A673 (cell line): ENCODE data around the gene CHCHD6. TPM values are rescaled to one million over a fixed set of nuclear protein-coding genes. Genes with fewer than 3 reads are reported as not detected.

Source experiments
- BruUV-seq: library from RNA; stranded (reverse); fragments of 400-500 nt; replicated peaks from 2 replicates; lab custom pipeline; 2021; lab: Mats Ljungman, UMichigan
- CTCF ChIA-PET: fragments of 300-600 bp; sonication (Branson Sonifier 250); formaldehyde crosslinking; loops from one replicate; lab custom pipeline; 2022; ENCODE audit warnings: antibody characterized with exemption; lab: Charles Lee
- POLR2A ChIA-PET: fragments of 300-600 bp; sonication (Branson Sonifier 250); formaldehyde crosslinking; loops from one replicate; lab custom pipeline; 2022; ENCODE audit warnings: antibody characterized with exemption; ENCODE audit not compliant: low non-redundant PET; lab: Charles Lee
- DNase-seq: peaks from one replicate; pipeline ENCODE4 v3.0.0-alpha.2; 2015; ENCODE audit warnings: low spot score
- H3K27ac ChIP-seq: fragments of 200-600 bp; sonication (generic); 2 replicates; pipeline ENCODE4 v1.5.1; 2016; ENCODE audit warnings: mixed run types, low read depth, mild to moderate bottlenecking, mixed read lengths, antibody characterized with exemption, low read length; ENCODE audit not compliant: poor library complexity, severe bottlenecking
- H3K27me3 ChIP-seq: fragments of 200-600 bp; sonication (generic); replicated peaks from 2 replicates; pipeline ENCODE4 v1.6.1; 2017; ENCODE audit warnings: mixed run types, low read depth, mild to moderate bottlenecking, mixed read lengths, antibody characterized with exemption, low read length; ENCODE audit not compliant: insufficient read depth, poor library complexity
- H3K36me3 ChIP-seq: fragments of 200-600 bp; sonication (generic); 2 replicates; pipeline ENCODE4 v1.6.1; 2016; ENCODE audit warnings: mixed run types, mild to moderate bottlenecking, mixed read lengths, antibody characterized with exemption, low read length; ENCODE audit not compliant: insufficient read depth, poor library complexity, severe bottlenecking
- H3K4me1 ChIP-seq: fragments of 200-600 bp; sonication (generic); 2 replicates; pipeline ENCODE4 v1.6.1; 2017; ENCODE audit warnings: mixed run types, mild to moderate bottlenecking, mixed read lengths, antibody characterized with exemption, low read length; ENCODE audit not compliant: insufficient read depth, poor library complexity, severe bottlenecking
- H3K4me3 ChIP-seq: fragments of 200-600 bp; sonication (generic); 2 replicates; pipeline ENCODE4 v1.5.1; 2016; ENCODE audit warnings: low read depth, mixed run types, mild to moderate bottlenecking, mixed read lengths, low read length; ENCODE audit not compliant: poor library complexity, severe bottlenecking
- H3K9me3 ChIP-seq: fragments of 200-600 bp; sonication (generic); 2 replicates; pipeline ENCODE4 v1.6.1; 2016; ENCODE audit warnings: mixed run types, low read depth, mild to moderate bottlenecking, mixed read lengths, antibody characterized with exemption, low read length; ENCODE audit not compliant: poor library complexity, severe bottlenecking
- EZH2 ChIP-seq: fragments of 200-600 bp; sonication (generic); IDR thresholded peaks from 2 replicates; pipeline ENCODE4 v1.6.1; 2017; ENCODE audit warnings: borderline replicate concordance, low read depth, mild to moderate bottlenecking, mixed read lengths, antibody characterized with exemption, low read length; ENCODE audit not compliant: poor library complexity, severe bottlenecking
- intact Hi-C: fragments of 100-400 bp; cut with micrococcal nuclease; formaldehyde crosslinking; loops from one replicate; pipeline ENCODE4 v1.10.0; 2022; ENCODE audit not compliant: unreplicated experiment
- total RNA-seq: library from RNA; stranded (reverse); gene quantifications from 2 replicates; pipeline ENCODE4 v1.2.3, GENCODE V29; 2021
- TF ChIP-seq, protein P1 (sequence below): fragments of 300-800, 200-600 bp; sonication (generic); conservative IDR thresholded peaks from 2 replicates; pipeline ENCODE4 v1.5.1; 2017; ENCODE audit warnings: low read depth, mild to moderate bottlenecking, antibody characterized with exemption, low read length, moderate library complexity, mixed read lengths

Gene CHCHD6
- total RNA-seq, 1 experiment from 2014 or later: 23.3 TPM

GRCh38 chr3:126970921-126971320 is 266.9 kb downstream of the CHCHD6 start:
- no peak for DNase-seq
- BruUV-seq: no TSS peak
- H3K4me1 ChIP-seq: no peaks in the 10 kb centered on the region
- no peaks in the 10 kb centered on the region for H3K36me3 ChIP-seq
- no peaks in the 10 kb centered on the region for H3K27me3 ChIP-seq
- no peak overlapping the region for H3K4me3 ChIP-seq
- peaks cover 19% of the 10 kb centered on the region for H3K9me3 ChIP-seq
- TF ChIP-seq, protein P1, sequence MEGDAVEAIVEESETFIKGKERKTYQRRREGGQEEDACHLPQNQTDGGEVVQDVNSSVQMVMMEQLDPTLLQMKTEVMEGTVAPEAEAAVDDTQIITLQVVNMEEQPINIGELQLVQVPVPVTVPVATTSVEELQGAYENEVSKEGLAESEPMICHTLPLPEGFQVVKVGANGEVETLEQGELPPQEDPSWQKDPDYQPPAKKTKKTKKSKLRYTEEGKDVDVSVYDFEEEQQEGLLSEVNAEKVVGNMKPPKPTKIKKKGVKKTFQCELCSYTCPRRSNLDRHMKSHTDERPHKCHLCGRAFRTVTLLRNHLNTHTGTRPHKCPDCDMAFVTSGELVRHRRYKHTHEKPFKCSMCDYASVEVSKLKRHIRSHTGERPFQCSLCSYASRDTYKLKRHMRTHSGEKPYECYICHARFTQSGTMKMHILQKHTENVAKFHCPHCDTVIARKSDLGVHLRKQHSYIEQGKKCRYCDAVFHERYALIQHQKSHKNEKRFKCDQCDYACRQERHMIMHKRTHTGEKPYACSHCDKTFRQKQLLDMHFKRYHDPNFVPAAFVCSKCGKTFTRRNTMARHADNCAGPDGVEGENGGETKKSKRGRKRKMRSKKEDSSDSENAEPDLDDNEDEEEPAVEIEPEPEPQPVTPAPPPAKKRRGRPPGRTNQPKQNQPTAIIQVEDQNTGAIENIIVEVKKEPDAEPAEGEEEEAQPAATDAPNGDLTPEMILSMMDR: no peak
- TF ChIP-seq EZH2: no peak
- intact Hi-C loops: no loop called here
- no peak overlapping the region for H3K27ac ChIP-seq
- ChIA-PET CTCF (no interaction called here), POLR2A (no interaction called here)

GRCh38 chr3:126971891-126972351 is 267.9 kb downstream of the CHCHD6 start:
- no TSS peak for BruUV-seq
- Histone ChIP-seq H3K36me3 (no peaks in the 10 kb centered on the region), H3K27ac (no peak overlapping the region), H3K4me1 (no peaks in the 10 kb centered on the region), H3K9me3 (peaks cover 19% of the 10 kb centered on the region), H3K4me3 (no peak overlapping the region), H3K27me3 (no peaks in the 10 kb centered on the region)
- ChIA-PET POLR2A (no interaction called here), CTCF (no interaction called here)
- intact Hi-C loops: no loop called here
- no peak for TF ChIP-seq EZH2
- TF ChIP-seq, protein P1: no peak
- DNase-seq: no peak

GRCh38 chr3:126972866-126973265 is 268.8 kb downstream of the CHCHD6 start:
- Histone ChIP-seq H3K4me3 (no peak overlapping the region), H3K27ac (no peak overlapping the region), H3K4me1 (no peaks in the 10 kb centered on the region), H3K36me3 (no peaks in the 10 kb centered on the region), H3K9me3 (peaks cover 19% of the 10 kb centered on the region), H3K27me3 (no peaks in the 10 kb centered on the region)
- BruUV-seq: no TSS peak
- ChIA-PET POLR2A (interaction anchor here (0.6 kb wide), 1 partner anchor 1765 kb away, joined by 3 read pairs; no protein-coding TSS in a partner anchor), CTCF (no interaction called here)
- DNase-seq: no peak
- TF ChIP-seq, protein P1: no peak
- no peak for TF ChIP-seq EZH2
- intact Hi-C loops: no loop called here
